Mammary epithelial cell (primary cell): ENCODE measurements around the gene MARK3.

Source experiments
- EZH2 ChIP-seq: IDR thresholded peaks from 2 replicates; pipeline ENCODE4 v1.6.1; 2012; ENCODE audit warnings: low read length, inconsistent platforms, borderline replicate concordance
- TF ChIP-seq, protein P1 (sequence below), 2 donors: IDR thresholded peaks in 1 of 2; conservative IDR thresholded peaks in 1 of 2; 2 replicates each; pipeline ENCODE4 v1.5.1; 2011 to 2012; ENCODE audit warnings: inconsistent platforms in 2 of 2, low read length in 2 of 2, mild to moderate bottlenecking in 2 of 2, control low read depth in 1 of 2, low read depth in 1 of 2; ENCODE audit not compliant: insufficient read depth in 1 of 2; ENCODE audit errors: extremely low read depth in 1 of 2

DNA sequence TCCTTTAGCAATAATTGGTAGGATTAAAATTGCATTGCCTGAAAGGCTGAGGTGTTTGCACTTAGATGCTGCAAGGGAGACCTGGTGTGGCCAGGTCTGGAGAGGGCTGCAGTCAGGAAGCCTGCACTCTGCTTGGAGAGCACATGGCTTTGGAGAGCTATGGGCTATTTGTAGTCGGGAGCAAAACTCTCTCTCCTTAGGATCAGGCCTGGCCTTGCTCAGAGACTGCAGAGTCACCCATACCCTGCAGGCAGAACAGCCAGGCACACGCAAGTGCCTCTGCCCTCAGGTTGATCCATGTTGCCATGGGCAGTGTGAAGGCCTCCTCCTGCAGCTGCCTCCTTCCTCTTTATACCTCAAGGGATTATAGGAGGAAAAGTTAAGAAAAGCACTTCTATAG, 110.6 kb downstream of the MARK3 start:
- TF ChIP-seq, protein P1, sequence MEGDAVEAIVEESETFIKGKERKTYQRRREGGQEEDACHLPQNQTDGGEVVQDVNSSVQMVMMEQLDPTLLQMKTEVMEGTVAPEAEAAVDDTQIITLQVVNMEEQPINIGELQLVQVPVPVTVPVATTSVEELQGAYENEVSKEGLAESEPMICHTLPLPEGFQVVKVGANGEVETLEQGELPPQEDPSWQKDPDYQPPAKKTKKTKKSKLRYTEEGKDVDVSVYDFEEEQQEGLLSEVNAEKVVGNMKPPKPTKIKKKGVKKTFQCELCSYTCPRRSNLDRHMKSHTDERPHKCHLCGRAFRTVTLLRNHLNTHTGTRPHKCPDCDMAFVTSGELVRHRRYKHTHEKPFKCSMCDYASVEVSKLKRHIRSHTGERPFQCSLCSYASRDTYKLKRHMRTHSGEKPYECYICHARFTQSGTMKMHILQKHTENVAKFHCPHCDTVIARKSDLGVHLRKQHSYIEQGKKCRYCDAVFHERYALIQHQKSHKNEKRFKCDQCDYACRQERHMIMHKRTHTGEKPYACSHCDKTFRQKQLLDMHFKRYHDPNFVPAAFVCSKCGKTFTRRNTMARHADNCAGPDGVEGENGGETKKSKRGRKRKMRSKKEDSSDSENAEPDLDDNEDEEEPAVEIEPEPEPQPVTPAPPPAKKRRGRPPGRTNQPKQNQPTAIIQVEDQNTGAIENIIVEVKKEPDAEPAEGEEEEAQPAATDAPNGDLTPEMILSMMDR (conservative IDR thresholded peaks at IDR 0.05 in 1 of 2, IDR thresholded peaks at IDR 0.05 in 1 of 2; ENCODE audit: extremely low read depth in 1 of 2, insufficient read depth in 1 of 2, low read depth in 1 of 2, low read length in 2 of 2): no peak
- TF ChIP-seq EZH2: no peak
